RPMI7951 (cell line): Measurements from ENCODE around the gene SCAPER. TPM values are rescaled to one million over a fixed set of nuclear protein-coding genes. Genes with fewer than 3 reads are reported as not detected.

Experiments used
- DNase-seq: peaks from one replicate; pipeline ENCODE4 v3.0.0-alpha.2; 2012; ENCODE audit warnings: low read depth
- total RNA-seq: library from RNA; depleted of rRNA; stranded (reverse); fragments of >200 nt; shearing (Covaris generic); gene quantifications from 2 replicates; pipeline ENCODE4 v1.2.3, GENCODE V29; 2014

SCAPER gene
- total RNA-seq, 1 experiment from 2014 or later: 13.9 TPM

DNA sequence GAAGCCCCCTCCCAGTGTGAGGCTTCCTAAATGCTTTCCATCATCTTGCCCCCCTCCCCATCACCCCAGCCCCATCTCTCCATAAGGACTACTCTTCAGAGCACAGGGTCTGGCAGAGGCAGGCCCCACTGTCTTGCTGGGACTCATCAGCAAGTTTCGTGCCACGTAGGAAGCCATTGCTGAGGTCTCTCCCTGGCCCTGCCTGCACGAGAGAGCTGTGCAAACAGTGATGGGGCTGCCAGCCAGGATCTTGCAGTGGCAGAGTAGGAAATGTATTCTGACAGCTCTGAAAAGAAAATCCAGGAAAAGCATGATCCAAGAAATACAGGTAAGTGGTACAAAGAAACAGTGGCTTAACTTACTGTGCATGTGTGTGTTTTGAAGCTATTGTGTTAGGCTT, 546.0 kb downstream of the SCAPER start:
- DNase-seq: no peak

DNA sequence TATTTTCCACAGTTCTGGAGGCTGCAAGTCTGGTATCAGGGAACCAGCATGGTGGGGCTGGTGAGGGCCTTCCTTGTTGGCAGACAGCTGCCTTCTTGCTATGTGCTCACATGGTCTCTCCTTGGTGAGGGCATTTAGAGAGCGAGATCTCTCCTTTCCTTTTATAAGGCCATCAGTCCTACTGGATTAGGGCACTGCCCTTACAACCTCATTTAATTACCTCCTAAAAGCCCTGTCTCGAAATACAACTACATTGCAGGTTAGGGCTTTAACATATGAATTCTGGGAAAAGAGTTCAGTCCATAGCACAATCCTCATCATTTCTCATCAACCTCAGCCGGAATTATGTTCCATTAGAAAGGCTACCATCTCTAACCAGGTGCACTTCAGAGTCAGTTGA, 546.7 kb downstream of the SCAPER start:
- no peak for DNase-seq

DNA sequence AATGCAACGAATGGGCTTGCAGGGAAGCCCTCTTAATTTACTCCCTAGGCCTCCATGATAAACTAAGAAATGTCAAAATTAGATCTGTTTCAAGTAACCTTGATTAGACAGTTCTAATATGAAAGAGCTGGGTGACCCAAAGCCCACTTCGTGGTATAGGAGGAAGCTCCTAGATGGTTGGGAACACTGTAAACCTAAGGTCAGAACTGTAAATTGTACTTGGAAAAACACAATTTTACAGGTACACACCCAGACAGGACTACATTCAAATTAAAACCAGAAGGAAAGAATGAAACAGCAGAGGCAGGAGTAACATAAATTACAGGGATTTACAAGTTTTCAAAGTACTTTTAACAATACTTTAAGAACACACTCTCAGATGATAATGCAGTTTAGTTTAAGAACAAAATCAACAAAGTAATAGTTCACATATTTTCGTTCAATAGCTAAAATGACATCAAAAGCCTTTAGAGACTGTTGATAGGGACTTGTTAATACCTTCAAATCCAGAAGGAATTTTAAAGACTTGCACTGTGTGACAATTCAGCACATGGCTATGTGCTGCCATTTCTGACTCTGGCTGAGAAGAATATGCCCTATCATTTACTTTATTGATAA, 550.2 kb downstream of the SCAPER start:
- no peak for DNase-seq

DNA sequence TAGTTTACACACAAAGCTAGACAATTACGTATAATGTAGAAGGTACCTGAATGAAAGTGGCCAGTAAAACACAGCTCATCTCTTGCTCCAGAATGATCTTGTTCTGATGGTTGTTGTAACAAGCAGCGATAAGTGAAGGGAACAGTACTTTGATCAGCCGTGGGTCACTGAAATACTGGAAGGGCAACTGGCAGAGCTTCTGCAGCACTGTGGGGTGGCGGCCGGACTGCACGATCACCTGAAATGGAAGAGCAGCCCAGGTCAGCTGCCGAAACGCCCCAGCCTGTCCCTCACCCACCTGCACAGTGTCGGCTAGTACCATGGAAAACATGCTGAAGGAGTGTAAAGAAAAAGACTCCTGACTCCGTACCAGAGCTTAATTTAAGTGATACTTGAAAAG, 551.2 kb downstream of the SCAPER start:
- DNase-seq: no peak

DNA sequence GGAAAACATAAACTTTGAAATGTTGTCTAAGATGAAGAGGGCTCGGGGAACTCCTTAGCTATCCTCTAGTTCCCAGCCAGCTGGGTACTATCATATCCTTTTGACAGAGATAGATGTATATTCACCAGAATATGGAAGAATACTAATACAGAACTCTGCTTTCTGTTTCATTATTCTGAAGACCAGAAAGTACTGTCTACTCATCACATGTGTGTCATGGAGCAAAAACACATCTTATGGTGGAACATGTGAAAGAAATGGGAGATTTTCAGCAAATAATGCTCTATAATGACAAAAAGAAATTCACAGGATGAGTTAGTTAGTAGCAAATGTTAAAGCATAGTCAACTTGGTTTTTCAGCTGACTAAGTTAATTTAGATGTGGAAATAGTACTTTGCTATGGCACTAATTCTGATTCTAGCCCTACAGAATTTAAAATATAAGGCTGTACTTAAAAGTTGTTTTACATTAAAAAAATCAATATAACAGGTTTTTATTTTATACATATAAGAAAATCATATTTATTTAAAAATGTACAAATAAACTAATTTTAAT, 552.0 kb downstream of the SCAPER start:
- DNase-seq: no peak

DNA sequence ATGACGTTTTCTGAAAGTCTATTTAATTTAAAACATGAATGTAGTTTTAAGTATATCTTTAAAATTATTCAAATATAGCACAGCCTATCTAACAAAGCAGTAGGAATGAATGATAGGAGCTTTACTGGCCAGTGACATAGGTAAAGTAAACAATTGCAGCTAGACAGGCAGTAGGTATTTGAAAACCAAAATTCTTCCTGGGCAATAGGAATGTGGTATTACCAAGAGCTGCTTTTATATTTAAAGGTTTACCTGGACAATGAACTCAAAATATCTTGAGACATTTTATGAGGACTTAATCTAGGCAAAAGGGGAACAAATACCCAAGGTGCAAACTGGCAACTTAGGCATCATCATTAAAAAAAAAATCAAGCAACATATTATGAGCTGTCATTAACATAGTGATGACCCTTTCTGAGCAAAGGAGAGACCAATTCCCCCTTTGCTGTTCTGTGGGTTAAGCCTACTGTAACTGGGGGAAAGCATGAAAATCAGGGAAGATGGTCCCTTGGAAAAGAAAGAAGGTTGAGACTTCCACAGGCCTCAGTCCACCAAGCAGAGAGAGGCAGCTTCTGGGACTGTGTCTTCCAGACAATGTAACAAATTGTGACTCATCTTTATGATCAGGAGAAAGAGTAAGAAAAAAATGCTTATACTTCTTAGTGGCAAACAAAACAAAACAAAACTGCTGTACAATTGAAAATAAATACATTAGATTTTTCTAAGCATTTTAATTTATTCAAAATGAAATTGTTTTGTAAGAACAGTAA, 555.7 kb downstream of the SCAPER start:
- DNase-seq: no peak

DNA sequence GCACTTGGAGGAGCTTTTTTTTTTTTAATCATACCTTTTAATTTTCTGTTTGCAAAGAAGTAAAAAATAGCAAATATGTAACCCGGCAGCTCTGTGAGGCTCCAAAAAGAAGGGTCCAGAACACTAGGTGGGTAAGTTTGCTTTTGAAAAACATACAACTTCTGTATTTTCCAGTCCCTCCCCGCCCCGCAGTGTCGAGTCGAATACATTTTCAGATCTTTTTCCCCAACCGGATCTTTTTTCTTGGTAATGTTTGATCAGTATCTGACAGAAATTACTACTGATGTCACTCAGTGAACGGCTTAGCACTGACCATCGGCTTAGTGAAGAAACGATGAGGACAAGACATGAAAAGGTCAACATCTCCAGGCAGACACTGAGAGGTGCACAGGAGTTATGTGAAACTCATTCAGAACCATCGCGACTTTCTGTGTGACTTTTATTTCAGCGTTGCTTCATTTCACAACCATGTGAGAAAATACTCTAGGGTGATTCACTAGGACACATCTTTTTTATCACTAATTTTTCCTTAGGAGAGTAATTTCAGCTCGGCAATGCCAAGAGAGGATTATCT, 557.6 kb downstream of the SCAPER start:
- DNase-seq: no peak

DNA sequence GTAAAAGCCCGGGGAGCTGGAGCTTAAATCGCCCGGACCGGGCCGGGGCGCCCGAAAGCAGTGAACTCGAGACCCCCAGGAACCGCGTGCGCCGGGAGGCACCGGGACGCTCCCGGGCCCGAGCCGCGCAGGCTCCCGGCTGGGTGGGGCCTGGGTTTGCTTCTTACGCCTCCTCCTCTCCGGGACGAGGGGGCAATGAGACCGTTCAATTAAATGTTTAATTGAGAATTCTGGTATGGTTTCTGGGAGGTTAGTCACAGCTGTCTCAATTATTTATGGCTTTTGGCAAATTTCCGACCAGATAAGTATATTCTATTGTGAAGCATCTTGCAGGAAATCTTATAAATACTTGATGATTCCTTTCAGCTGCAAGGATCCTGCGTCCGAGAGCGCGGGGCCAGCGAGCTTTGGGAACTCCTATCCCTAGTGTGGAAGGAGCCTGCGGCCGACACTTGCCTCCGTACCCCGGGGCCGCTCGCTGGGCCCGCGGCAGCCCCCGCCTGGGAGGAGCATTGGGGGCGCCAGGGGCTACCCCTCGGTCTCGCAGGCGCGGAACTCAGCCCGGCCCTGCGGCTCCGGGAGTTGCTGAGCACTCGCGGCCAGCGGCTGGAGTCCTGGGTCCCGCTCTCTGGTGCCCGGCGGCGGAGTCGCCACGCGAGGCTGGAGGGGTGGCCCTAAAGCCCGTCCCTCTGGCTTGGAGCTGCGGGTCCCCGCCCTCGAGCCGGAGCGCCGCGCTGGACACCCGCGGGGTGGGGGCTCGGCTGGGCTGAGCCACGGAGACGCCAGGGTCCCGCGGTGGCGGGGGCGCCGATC, 558.3 kb downstream of the SCAPER start:
- no peak for DNase-seq

DNA sequence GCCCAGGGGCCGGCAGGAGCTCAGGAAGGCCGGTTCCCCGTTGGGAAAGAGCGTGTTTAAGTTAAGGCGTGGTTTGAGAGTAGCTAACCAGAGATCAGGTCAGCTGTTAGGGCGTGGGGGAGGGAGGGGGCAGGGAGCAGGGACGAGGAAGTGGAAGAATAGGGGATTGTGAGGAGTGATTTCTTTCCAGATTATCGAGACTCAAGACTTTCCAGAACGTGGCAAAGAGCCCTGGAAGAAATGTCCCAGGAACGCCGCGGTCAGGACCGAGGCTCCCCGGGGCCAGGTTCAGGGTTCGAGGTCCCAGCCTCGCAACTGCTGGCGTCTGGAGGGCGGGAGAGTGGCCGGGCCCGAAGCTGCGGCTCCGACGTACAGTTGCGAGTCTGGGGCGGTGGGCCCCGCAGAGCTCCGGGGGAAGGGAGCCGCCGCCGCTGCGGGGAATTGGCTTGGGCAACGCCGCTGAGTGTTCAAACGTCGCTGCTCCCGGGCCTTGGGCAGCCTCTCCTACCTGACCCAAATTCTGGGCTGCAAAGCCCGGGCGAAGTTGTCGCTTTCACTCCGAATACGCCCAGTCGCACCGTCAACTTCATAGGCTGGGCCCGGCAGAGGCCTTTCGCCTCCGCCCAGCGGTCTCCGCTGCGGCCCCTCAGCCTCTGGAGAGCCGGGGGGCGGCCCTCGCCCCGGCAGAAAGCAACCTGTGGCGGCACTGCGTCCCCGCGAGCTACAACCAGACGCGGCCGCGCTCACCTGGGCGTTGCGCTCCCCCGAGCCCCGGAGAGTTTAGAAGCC, 559.1 kb downstream of the SCAPER start:
- DNase-seq: no peak

DNA sequence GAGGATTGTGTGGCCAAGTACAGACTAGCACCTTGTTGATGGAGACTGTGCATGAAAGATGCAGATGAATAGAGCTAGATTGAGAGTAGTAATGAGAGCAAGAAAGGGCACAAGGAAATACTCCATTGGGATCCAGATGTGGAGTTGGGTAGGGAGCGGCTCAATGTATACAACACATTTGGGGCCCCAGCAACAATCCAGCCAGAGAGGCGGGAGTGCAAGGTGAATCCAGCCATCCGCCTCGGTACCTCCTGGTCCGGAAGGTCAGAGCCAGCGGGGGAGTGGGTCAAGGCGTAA, 559.6 kb downstream of the SCAPER start:
- DNase-seq: no peak

DNA sequence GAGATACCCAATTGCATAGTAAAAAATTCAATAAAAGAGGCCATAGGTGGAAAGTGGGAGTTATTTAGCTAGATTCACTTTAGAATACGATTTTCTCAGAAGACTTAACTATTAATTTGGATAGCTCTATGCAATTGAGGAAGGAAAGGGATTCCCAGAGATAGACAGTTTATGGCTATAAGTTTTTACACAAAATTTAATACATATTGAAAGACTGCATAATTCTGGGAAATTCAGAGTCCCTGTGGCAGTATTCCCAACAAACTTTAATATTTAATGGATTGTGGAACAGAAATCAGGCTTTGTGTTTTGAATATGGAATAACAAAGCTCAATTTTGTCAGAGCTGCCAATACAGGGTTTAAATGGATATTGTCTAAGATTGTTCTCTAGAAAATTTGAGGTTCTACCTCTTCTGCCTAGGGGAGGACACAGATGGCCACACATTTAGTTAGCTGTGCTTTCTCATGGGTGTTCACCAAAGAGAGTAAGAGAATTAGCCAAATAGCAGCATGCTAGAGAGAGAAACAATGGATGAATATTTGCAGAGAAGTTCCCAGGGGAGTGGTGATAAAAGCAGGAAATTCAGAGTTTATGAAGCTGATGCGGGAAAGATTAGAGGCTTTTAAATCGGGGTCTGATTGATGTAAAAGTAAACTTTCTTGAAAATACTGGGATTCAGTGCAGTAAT, 560.1 kb downstream of the SCAPER start:
- no peak for DNase-seq

DNA sequence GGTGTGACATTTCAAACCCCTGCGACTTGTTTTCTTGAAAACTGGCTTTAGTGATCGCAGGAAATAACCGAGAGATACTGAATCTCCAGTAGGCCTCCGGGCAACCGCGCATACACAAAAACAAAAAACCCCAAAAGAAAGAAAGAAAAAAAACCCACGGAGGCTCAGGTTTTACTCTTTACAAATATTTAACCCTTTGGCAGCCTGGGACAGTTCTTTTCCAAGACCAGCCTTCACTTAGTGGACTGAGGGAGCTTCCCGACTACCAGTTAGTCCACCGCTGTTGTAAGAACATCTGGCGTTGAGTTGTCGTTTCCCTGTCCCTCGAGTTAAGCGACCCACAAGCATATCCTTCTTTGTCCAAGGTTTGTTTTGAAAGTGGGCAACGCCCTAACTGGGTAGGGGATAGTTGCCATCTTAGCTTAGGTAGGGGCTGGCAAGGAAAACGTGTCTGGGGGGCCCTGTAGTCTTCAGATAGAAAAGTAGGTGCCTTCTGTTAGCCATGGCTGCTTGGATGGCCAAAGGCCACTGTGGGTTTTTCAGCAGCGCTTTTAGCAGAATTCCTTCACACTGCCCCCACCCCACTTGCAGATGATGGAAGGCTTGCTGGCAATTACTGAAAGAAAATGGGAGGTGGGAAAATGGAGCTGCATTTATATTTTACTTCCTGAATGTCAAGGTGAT, 561.7 kb downstream of the SCAPER start:
- no peak for DNase-seq

DNA sequence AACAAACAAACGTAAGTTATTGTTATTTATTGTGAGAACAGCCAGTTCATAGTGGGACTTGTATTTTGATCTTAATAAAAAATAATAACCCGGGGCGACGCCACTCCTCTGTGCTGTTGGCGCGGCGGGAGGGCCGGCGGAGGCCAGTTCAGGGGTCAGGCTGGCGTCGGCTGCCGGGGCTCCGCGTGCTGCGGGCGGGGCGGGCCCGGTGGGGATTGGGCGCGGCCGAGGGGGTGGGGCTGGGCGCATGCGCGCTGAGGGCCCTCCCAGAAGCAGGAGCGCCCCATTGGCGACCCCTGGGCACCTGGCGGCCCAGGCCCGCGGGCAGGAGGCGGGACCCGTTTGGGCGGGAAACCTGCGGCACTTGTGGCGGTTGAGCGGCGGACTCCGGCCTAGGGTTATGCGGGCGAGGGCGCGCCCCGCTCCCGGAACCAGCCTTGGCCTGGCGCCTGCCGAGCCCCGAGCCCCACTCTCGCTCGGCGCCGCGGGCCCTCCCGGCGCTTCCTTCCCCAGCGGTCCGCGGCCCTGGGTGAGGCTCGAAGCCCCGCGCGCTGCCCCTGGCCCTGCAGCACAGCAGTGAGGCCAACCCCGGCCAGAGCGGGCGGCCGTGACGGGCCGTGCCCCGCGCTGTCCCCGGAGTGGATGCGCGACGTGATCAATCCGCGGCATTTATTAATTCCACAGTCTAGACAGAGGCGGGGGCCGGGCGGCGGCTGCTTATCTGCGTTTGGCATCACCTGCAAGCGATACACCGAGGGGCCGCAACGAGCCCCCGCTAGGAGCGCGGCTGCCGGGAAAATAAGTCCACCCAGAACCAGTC, 562.5 kb downstream of the SCAPER start:
- DNase-seq: no peak

DNA sequence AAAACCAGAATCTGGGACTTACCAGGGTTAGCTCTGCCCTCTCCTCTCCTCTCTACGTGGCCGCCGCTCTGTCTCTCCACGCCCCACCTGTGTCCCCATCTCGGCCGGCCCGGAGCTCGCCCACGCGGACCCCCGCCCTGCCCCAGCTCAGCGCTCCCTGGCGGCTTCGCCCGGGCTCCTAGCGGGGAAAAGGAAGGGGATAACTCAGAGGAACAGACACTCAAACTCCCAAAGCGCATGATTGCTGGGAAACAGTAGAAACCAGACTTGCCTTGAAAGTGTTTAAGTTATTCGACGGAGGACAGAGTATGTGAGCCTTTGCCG, 563.1 kb downstream of the SCAPER start:
- DNase-seq: no peak

DNA sequence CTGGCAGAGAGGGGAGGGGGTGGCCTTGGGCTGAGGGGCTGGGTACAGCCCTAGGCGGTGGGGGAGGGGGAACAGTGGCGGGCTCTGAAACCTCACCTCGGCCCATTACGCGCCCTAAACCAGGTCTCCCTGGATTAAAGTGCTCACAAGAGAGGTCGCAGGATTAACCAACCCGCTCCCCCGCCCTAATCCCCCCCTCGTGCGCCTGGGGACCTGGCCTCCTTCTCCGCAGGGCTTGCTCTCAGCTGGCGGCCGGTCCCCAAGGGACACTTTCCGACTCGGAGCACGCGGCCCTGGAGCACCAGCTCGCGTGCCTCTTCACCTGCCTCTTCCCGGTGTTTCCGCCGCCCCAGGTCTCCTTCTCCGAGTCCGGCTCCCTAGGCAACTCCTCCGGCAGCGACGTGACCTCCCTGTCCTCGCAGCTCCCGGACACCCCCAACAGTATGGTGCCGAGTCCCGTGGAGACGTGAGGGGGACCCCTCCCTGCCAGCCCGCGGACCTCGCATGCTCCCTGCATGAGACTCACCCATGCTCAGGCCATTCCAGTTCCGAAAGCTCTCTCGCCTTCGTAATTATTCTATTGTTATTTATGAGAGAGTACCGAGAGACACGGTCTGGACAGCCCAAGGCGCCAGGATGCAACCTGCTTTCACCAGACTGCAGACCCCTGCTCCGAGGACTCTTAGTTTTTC, 563.6 kb downstream of the SCAPER start:
- DNase-seq: no peak

DNA sequence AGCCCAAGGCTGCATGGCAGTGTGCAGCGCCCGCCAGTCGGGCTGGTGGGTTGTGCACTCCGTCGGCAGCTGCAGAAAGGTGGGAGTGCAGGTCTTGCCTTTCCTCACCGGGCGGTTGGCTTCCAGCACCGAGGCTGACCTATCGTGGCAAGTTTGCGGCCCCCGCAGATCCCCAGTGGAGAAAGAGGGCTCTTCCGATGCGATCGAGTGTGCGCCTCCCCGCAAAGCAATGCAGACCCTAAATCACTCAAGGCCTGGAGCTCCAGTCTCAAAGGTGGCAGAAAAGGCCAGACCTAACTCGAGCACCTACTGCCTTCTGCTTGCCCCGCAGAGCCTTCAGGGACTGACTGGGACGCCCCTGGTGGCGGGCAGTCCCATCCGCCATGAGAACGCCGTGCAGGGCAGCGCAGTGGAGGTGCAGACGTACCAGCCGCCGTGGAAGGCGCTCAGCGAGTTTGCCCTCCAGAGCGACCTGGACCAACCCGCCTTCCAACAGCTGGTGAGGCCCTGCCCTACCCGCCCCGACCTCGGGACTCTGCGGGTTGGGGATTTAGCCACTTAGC, 564.3 kb downstream of the SCAPER start:
- DNase-seq: no peak

DNA sequence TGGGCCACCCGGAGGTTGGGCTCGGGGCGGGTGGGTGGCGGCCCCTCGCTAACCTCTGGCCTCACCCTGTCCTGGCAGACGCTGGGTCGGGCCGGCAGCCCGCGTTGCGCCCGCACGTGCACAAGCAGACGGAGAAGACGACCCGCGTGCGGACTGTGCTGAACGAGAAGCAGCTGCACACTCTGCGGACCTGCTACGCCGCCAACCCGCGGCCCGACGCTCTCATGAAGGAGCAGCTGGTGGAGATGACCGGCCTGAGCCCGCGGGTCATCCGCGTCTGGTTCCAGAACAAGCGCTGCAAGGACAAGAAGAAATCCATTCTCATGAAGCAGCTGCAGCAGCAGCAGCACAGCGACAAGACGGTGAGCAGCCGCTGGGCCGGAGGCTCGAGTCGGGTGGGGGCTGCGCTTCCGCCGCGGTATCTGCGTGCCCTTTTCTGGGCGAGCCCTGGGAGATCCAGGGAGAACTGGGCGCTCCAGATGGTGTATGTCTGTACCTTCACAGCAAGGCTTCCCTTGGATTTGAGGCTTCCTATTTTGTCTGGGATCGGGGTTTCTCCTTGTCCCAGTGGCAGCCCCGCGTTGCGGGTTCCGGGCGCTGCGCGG, 564.8 kb downstream of the SCAPER start:
- DNase-seq: peak; percentile 30
